HG03066 (cell line): ENCODE data around the gene RBM38.

ENCODE experiments used
- ATAC-seq: cut with Tn5 transposase; IDR thresholded peaks from one replicate; pipeline ENCODE4 v1.9.1; 2021; ENCODE audit warnings: low read depth; ENCODE audit not compliant: unreplicated experiment

Gene RBM38

DNA sequence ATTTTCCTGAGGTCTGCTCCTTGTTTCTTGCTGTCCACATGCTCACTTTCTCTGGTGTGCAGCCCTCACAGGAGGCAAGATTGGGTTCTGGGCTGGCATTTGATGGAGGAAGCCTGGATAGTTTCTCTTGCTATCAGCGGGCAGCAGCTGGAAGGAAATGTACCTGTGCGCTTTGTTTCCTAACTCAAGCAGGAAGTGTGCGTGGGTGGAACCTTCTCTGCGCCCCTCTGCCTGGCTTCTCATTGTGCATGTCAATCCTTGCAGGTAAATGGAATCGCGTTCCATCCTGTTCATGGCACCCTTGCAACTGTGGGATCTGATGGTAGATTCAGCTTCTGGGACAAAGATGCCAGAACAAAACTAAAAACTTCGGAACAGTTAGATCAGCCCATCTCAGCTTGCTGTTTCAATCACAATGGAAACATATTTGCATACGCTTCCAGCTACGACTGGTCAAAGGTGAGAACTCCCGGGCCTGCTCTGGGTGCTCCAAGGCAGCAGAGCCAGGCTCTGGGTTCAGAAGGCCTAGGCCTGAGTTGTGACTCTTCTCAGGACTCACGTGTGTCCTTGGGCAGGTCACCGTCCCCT, 16.8 kb upstream of the RBM38 start:
- ATAC-seq: no peak

GRCh38 chr20:57374931-57375651, 16.1 kb upstream of the RBM38 start:
- ATAC-seq: no peak

DNA sequence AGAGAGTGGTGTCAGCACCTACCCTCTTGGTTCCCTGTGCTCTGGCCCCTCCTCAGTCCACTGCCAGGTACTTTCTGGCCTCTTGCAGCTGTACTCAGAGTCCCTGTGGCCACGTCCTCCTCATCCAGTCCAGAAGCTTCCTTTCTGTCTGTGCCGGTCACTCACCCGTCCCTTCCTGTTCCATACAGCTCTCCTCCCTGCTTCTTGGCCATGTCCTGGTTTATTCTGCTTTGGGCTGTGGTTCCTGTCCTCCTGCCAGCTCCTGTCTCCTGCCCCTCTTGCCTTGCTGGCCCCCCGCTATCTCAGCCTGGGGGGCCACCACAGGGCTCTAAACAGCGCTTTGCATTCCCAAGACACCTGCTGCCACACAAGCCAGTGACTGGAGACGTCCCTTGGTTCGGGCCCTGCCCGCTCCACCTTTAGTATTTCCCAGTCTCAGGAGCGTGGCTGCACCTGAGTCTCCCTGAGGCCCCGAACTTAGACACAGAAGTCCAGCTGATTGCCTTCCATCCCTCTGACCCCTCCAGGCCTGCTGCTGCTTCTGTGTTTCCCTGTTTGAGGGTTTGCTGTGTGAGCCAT, 15.5 kb upstream of the RBM38 start:
- ATAC-seq: no peak

GRCh38 chr20:57377350-57377749, 13.8 kb upstream of the RBM38 start:
- no peak for ATAC-seq

- no peak for ATAC-seq
Observed at GRCh38 chr20:57378107-57378506, 13.1 kb upstream of the RBM38 start.

GRCh38 chr20:57378646-57379262, 12.4 kb upstream of the RBM38 start:
- ATAC-seq: no peak

- no peak for ATAC-seq
Observed at GRCh38 chr20:57379263-57379647, 11.9 kb upstream of the RBM38 start.

DNA sequence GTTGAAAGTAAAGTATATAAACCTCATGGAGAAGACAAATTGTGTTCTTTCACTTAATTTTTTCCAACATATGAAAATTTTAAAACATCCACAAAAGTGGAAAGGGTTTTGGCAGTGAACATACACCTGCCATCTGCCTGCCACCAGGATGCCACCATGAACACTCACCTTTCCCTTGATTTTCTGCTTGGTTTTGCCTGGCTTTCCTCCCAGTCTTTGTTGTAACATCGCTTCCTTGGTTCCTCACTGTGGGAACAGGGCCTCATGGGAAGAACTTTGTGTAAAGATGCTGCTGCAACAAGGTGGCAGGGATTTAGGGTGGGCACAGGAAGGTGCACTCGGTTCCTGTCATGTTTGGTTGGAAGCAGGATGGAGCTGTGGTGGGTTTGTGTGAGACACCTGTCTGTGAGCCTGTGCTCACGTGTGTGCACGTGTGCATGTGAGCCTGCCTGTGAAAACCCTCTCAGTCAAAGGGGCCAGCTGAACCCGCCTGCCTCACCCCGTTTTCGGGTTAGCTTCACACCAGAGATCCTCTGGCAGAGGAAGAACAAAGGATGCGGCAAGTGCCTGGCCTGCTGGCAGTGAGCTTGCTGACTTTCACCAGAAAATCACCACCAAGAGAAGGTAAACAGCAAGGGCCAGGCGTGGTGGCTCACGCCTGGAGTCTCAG, 11.0 kb upstream of the RBM38 start:
- no peak for ATAC-seq

GRCh38 chr20:57381596-57382503, 9.3 kb upstream of the RBM38 start:
- no peak for ATAC-seq

GRCh38 chr20:57382516-57382915, 8.7 kb upstream of the RBM38 start:
- no peak for ATAC-seq

- ATAC-seq: no peak
Observed at GRCh38 chr20:57383447-57384347, 7.5 kb upstream of the RBM38 start.

DNA sequence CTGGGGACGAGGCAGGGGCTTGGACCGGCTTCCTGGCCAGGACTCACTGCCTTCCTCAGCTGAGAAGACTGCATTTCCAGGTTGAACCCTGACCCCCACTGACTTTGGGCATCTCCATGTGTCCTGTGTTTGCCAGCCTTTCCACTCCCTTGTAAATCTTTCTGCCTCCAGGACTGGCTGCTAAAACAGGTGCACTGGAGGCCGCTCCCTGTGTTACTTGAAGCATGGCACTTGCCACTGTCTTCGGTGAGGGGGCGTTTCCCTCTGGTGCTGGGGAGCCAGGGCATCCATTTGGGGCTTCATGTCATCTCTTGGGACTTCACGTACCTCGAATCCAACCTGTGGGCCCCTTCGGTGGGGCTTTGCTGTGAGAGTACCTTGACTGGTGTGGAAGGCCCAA, 6.7 kb upstream of the RBM38 start:
- ATAC-seq: no peak

DNA sequence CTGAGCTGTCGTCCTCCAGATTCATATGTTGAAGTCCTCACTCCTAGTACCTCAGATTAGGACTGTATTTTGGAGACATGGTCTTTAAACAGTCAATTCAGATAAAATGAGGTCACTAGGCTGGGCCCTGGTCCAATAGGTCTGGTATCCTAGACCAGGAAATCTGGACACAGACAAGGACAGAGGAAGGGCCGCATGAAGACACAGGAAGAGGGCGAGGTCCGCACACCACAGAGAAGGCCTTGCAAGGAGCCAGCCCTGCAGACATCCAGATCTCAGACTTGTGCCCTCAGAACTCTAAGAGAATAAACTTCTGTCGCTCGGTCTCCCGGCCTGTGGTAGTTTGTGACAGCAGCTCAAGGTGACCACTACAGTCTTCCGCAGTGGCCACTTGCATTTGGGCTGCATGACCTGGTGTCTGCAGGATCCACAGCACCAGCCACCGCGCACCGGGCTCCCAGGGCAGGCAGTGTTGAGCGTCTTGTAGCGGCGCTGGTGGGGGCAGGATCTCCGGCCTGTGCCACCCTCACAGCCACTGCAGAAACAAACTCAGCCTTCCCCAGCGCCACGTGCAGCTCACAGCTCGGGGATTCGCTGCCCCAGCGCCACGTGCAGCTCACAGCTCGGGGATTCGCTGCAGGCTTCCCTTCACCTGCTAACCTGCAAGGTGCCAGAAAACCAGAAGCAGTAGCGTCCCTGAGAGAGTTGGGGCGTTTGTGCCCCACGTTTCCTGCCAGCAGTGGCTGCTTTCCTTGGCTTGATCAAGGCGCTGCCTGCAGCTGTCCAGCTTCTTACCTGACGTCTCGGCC, 6.0 kb upstream of the RBM38 start:
- ATAC-seq: no peak

DNA sequence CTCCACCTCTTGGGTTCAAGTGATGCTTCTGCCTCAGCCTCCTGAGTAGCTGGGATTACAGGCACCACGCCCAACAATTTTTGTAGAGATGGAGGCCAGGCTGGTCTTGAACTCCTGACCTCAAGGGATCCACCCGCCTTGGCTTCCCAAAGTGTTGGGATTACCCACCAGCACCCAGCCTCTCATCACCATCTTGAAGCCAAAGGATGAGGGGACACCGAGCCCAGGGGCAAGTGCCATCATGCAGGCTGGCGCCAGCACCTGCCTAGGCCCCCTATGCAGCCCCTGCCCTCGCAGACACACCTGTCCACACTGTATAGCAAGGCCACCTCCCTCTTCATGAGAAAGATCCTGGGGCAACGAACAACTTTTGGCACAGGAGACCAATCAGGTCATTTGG, 5.3 kb upstream of the RBM38 start:
- ATAC-seq: no peak

- ATAC-seq: no peak
Observed at GRCh38 chr20:57386762-57387161, 4.4 kb upstream of the RBM38 start.

GRCh38 chr20:57387463-57387862, 3.7 kb upstream of the RBM38 start:
- ATAC-seq: no peak

DNA sequence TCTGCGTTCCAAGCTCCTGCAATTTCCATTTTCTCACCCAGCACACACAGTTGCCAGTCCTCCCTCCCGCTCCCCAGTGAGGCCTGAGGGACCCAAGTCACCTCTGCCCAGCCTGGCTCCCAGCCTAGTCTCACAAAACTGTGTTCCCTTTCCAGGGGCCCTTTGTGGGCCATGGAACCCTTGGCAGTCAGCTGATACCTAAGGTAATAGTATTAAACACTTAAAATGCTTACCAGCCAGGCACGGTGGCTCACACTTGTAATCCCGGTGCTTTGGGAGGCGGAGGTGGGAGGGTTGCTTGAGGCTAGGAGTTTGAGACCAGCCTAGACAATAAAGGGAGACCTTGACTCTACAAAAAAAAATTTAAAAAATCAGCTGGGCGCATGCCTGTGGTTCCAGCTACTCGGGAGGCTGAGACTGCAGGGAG, 3.2 kb upstream of the RBM38 start:
- ATAC-seq: no peak

- ATAC-seq: no peak
Observed at GRCh38 chr20:57388953-57389694, 2.1 kb upstream of the RBM38 start.
